Measurements from ENCODE around the gene KLHDC10.
"Not testable (repeated sequence)": the region's sequence is repeated elsewhere in the genome, so short reads cannot be mapped to it uniquely, and the experiment has no call there.

Gene KLHDC10

DNA sequence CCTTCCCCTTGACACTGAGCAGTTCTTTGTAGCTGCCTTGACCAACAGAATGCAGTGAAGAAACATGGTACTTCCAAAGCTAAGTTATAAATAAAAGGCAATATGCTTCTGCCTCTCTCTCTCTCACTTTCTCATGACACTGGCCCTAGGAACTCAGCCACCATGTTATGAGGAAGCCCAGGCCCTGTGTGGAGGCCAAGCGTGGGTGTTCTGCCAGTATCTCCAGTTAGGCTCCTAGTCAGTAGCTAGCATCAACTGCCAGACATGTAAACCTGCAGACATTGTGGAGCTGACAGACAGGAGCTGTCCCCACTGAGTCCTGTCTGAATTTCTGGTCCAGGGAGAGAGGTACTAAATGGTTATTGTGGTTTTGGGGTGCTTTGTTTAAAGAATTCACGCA lies 89.7 kb downstream of the KLHDC10 start:
- DNase-seq: no peak

DNA sequence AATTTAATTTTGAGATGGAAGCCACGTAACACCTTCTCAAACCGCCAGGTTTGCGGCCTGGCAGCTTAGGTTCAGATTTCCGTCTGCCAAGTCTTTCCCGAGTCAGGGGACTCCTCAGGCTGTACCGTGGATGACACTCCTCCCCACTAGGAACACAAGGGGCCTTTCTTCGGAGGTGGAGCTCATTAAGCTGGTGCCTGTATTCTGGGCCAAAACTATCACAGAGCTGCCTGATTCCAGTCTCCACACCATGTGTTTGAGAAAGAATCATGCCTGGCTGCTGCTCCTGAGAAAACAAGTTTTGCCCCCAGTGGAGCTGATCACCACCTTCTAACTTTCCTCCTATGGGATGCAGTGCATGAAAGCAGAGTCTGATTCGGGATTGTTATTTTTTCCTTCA lies 90.1 kb downstream of the KLHDC10 start:
- no peak for DNase-seq

GRCh38 chr7:130162196-130162595 lies 91.9 kb downstream of the KLHDC10 start:
- DNase-seq: no peak

DNA sequence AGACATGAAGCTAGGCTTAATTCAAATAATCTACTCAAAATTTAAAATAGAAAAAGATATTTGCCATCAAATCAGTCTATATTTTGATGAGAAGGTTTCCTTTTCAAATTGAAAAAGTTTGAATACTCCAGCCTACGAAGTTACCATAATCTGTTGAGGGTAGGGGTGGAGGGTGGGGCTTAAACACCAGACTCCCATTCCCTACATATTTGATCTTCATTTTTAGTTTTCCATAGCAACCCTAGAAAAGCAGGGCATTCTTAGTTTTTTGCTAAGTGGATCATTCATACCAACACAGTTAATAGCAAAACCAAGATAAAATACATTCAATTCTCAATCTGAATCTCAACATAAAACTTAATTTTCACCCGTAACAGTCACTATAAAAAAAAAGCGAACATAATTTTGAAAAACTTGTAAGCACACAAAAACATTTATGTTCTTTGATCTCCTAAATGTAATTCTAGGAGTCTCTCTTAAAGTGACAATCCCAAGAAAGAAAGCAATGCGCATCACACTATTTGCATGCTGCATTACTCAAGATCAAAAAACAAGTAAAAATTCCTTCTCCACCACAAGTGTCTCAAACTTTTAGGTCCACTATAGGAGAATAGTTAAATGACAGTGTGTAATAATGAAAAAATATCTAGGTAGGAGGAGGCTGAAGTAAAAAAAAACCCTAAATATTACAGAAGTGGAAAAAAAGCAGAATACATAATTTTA lies 104.1 kb downstream of the KLHDC10 start:
- no peak for DNase-seq

- no peak for DNase-seq
Observed at GRCh38 chr7:130178251-130178650, 107.9 kb downstream of the KLHDC10 start.

DNA sequence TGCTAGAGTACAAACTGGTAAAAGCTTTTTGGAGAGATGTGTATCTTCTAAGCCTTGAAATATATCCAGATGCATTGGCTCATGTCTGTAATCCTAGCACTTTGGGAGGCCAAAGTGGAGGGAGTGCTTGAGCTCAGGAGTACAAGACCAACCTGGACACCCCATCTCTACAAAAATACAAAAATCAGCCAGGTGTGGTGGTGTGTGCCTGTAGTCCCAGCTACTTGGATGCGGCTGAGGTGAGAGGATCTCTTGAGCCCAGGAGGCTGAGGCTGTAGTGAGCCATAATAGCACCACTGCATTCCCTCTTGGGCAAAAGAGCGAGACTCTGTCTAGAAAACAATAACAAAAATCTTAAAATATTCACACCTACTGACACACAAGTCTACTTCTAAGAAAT lies 109.3 kb downstream of the KLHDC10 start:
- DNase-seq: no peak

- DNase-seq: no peak
Observed at GRCh38 chr7:130180571-130181262, 110.4 kb downstream of the KLHDC10 start.

- no peak for DNase-seq
Observed at GRCh38 chr7:130181263-130181605, 110.9 kb downstream of the KLHDC10 start.

DNA sequence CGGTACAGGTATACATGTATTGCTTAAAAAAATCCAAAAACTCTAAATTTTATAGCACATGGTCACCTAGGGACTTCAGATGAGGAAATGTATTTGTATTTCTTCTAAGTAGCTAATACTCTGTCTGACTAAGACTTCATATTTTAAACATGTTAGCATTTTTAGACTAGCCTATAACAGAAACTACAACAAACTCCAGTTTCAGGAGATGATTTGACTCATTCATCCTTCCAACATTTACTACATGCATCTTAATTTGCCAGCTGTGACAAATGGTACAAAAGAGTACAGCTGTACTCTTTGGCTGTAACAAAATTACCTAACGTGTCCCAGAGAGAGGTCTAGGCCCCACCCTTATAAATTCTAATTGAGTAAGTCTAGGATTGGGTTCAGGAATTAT lies 112.7 kb downstream of the KLHDC10 start:
- no peak for DNase-seq

GRCh38 chr7:130184349-130184748 lies 114.0 kb downstream of the KLHDC10 start:
- not testable (repeated sequence) for DNase-seq

Measured in SW 1271 (cell line).